HG02885 (cell line): ENCODE results near the gene ITPRID2.

Source experiments
- ATAC-seq: cut with Tn5 transposase; IDR thresholded peaks from one replicate; pipeline ENCODE4 v1.9.1; 2021; ENCODE audit warnings: mild to moderate bottlenecking; ENCODE audit not compliant: unreplicated experiment, poor library complexity

The ITPRID2 gene

GRCh38 chr2:181910028-181910831, 18.7 kb downstream of the ITPRID2 start:
- ATAC-seq: peak; percentile 60

GRCh38 chr2:181911830-181912229, 20.3 kb downstream of the ITPRID2 start:
- no peak for ATAC-seq

- ATAC-seq: no peak
These were observed 23.6 kb downstream of the ITPRID2 start for GRCh38 chr2:181915102-181915501.

- ATAC-seq: peak; percentile 47
These were observed 25.5 kb downstream of the ITPRID2 start for GRCh38 chr2:181916726-181917718.

GRCh38 chr2:181918188-181918587, 26.7 kb downstream of the ITPRID2 start:
- no peak for ATAC-seq

GRCh38 chr2:181923121-181923520, 31.6 kb downstream of the ITPRID2 start:
- no peak for ATAC-seq

- ATAC-seq: no peak
These were observed 32.8 kb downstream of the ITPRID2 start for GRCh38 chr2:181924336-181924735.

- ATAC-seq: no peak
These were observed 43.2 kb downstream of the ITPRID2 start for GRCh38 chr2:181934694-181935093.

- ATAC-seq: no peak
These were observed 45.9 kb downstream of the ITPRID2 start for GRCh38 chr2:181937473-181937872.

GRCh38 chr2:181943411-181944124, 52.0 kb downstream of the ITPRID2 start:
- no peak for ATAC-seq

GRCh38 chr2:181944164-181944913, 52.8 kb downstream of the ITPRID2 start:
- ATAC-seq: no peak

- ATAC-seq: no peak
These were observed 53.4 kb downstream of the ITPRID2 start for GRCh38 chr2:181944914-181945291.

- ATAC-seq: no peak
These were observed 55.1 kb downstream of the ITPRID2 start for GRCh38 chr2:181946444-181947127.

GRCh38 chr2:181947273-181947672, 55.7 kb downstream of the ITPRID2 start:
- ATAC-seq: no peak

GRCh38 chr2:181948227-181948626, 56.7 kb downstream of the ITPRID2 start:
- ATAC-seq: no peak

- ATAC-seq: no peak
These were observed 57.5 kb downstream of the ITPRID2 start for GRCh38 chr2:181949047-181949446.

GRCh38 chr2:181952404-181953226, 61.1 kb downstream of the ITPRID2 start:
- no peak for ATAC-seq

GRCh38 chr2:181953881-181954537, 62.5 kb downstream of the ITPRID2 start:
- peak; percentile 85 for ATAC-seq
